OCI-LY7 (cell line): Measurements from ENCODE around the gene FOXP1.

Experiments
- CTCF ChIP-seq: fragments of 200-600 bp; sonication (generic); conservative IDR thresholded peaks from 2 replicates; pipeline ENCODE4 v1.5.1; 2014; ENCODE audit warnings: mild to moderate bottlenecking, antibody characterized with exemption, low read length, moderate library complexity, mixed read lengths
- EZH2phosphoT487 ChIP-seq: fragments of 200-600 bp; sonication (generic); IDR thresholded peaks from 2 replicates; pipeline ENCODE4 v1.6.1; 2018; ENCODE audit warnings: low read depth, borderline replicate concordance, mild to moderate bottlenecking, mixed run types, antibody characterized with exemption, low read length, moderate library complexity, mixed read lengths

- no peak for TF ChIP-seq CTCF
- no peak for TF ChIP-seq EZH2phosphoT487
Measured at GRCh38 chr3:71543371-71544016, 40.0 kb downstream of the FOXP1 start.
